Measurements from ENCODE around the gene KLHL29. TPM values are rescaled to one million over a fixed set of nuclear protein-coding genes. Genes with fewer than 3 reads are reported as not detected.

The KLHL29 gene
- total RNA-seq, 1 experiment from 2014 or later, result 16.7 TPM

GRCh38 chr2:23753291-23754010 lies 368.5 kb downstream of the KLHL29 start:
- POLR2A ChIA-PET, result no interaction called here
- H3K36me3 ChIP-seq (ENCODE audit: control insufficient read depth in 1 of 2, insufficient read depth in 2 of 2, low read length in 2 of 2), result no peaks in the 10 kb centered on the region
- no peaks in the 10 kb centered on the region for H4K20me1 ChIP-seq (ENCODE audit: insufficient read depth)
- no peaks in the 10 kb centered on the region for H3K9me3 ChIP-seq (ENCODE audit: control insufficient read depth in 1 of 2, insufficient read depth in 1 of 2, low read depth in 1 of 2, low read length in 2 of 2)
- DNase-seq (ENCODE audit: low read depth, low spot score) (no peak), ATAC-seq (no peak)
- RAD21 ChIA-PET (ENCODE audit: low non-redundant PET in 1 of 2, low total read pairs in 2 of 2, uncharacterized antibody in 2 of 2, unreplicated experiment in 2 of 2), result no interaction called here
- H3K27ac ChIP-seq (ENCODE audit: low read depth, low read length), result no peak overlapping the region
- H3K4me2 ChIP-seq (ENCODE audit: low read length), result no peak overlapping the region
- H2AFZ ChIP-seq (ENCODE audit: low read depth, low read length, poor library complexity, severe bottlenecking), result no peak overlapping the region
- H3K79me2 ChIP-seq (ENCODE audit: insufficient read depth, low read length), result no peaks in the 10 kb centered on the region
- H3K4me1 ChIP-seq (ENCODE audit: control insufficient read depth in 1 of 2, insufficient read depth in 2 of 2, low read length in 2 of 2), result peaks cover 0 to 10% of the 10 kb centered on the region in 2 experiments; a peak in 2 of 4 replicates
- H3K4me3 ChIP-seq (replicated peaks in 1 of 2; ENCODE audit: low read depth in 1 of 2, low read length in 2 of 2), result no peak overlapping the region
- H3K27me3 ChIP-seq (ENCODE audit: insufficient read depth, low read length), result no peaks in the 10 kb centered on the region
- CTCF ChIA-PET, result no interaction called here
- H3K9ac ChIP-seq (ENCODE audit: low read length), result no peak overlapping the region
- H3K9me2 ChIP-seq (ENCODE audit: insufficient read depth), result no peaks in the 10 kb centered on the region
- no TSS peak for BruUV-seq (replicated peaks)
- TF ChIP-seq ZFX (IDR thresholded peaks at IDR 0.05) (no peak), ELF1 (IDR thresholded peaks at IDR 0.05; ENCODE audit: borderline replicate concordance, low read depth) (no peak), TCF7L2 (IDR thresholded peaks at IDR 0.05; ENCODE audit: borderline replicate concordance, extremely low read depth, insufficient read depth, insufficient read length) (no peak), FOSL1 (IDR thresholded peaks at IDR 0.05; ENCODE audit: low read depth) (no peak), JUND (IDR thresholded peaks at IDR 0.05) (no peak), EZH2phosphoT487 (IDR thresholded peaks at IDR 0.05; ENCODE audit: borderline replicate concordance) (no peak), SIN3A (IDR thresholded peaks at IDR 0.05; ENCODE audit: low read depth) (no peak), ZNF274 (IDR thresholded peaks at IDR 0.05; ENCODE audit: low read depth, low read length) (no peak), CEBPB (IDR thresholded peaks at IDR 0.05; ENCODE audit: low read depth) (no peak), MAX (IDR thresholded peaks at IDR 0.05) (no peak), POLR2A (IDR thresholded peaks at IDR 0.05; ENCODE audit: borderline replicate concordance, extremely low read depth, insufficient read depth, insufficient read length) (no peak), SRF (IDR thresholded peaks at IDR 0.05; ENCODE audit: low read depth) (no peak), EZH2 (IDR thresholded peaks at IDR 0.05) (no peak), CBX3 (IDR thresholded peaks at IDR 0.05; ENCODE audit: low read depth) (no peak), POLR2AphosphoS5 (IDR thresholded peaks at IDR 0.05; ENCODE audit: low read depth, low read length) (no peak), EGR1 (IDR thresholded peaks at IDR 0.05; ENCODE audit: low read depth) (no peak)
- TF ChIP-seq, protein P1, sequence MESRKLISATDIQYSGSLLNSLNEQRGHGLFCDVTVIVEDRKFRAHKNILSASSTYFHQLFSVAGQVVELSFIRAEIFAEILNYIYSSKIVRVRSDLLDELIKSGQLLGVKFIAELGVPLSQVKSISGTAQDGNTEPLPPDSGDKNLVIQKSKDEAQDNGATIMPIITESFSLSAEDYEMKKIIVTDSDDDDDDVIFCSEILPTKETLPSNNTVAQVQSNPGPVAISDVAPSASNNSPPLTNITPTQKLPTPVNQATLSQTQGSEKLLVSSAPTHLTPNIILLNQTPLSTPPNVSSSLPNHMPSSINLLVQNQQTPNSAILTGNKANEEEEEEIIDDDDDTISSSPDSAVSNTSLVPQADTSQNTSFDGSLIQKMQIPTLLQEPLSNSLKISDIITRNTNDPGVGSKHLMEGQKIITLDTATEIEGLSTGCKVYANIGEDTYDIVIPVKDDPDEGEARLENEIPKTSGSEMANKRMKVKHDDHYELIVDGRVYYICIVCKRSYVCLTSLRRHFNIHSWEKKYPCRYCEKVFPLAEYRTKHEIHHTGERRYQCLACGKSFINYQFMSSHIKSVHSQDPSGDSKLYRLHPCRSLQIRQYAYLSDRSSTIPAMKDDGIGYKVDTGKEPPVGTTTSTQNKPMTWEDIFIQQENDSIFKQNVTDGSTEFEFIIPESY (IDR thresholded peaks at IDR 0.05; ENCODE audit: extremely low read depth, insufficient replicate concordance, low read length), result no peak
- TF ChIP-seq, protein P2, sequence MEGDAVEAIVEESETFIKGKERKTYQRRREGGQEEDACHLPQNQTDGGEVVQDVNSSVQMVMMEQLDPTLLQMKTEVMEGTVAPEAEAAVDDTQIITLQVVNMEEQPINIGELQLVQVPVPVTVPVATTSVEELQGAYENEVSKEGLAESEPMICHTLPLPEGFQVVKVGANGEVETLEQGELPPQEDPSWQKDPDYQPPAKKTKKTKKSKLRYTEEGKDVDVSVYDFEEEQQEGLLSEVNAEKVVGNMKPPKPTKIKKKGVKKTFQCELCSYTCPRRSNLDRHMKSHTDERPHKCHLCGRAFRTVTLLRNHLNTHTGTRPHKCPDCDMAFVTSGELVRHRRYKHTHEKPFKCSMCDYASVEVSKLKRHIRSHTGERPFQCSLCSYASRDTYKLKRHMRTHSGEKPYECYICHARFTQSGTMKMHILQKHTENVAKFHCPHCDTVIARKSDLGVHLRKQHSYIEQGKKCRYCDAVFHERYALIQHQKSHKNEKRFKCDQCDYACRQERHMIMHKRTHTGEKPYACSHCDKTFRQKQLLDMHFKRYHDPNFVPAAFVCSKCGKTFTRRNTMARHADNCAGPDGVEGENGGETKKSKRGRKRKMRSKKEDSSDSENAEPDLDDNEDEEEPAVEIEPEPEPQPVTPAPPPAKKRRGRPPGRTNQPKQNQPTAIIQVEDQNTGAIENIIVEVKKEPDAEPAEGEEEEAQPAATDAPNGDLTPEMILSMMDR (IDR thresholded peaks at IDR 0.05 in 2 of 3, conservative IDR thresholded peaks at IDR 0.05 in 1 of 3; ENCODE audit: borderline replicate concordance in 1 of 3, insufficient read depth in 1 of 3, low read depth in 2 of 3, low read length in 2 of 3), result no peak
- TF ChIP-seq, protein P3, sequence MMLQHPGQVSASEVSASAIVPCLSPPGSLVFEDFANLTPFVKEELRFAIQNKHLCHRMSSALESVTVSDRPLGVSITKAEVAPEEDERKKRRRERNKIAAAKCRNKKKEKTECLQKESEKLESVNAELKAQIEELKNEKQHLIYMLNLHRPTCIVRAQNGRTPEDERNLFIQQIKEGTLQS (IDR thresholded peaks at IDR 0.05), result no peak
- TF ChIP-seq, protein P4, sequence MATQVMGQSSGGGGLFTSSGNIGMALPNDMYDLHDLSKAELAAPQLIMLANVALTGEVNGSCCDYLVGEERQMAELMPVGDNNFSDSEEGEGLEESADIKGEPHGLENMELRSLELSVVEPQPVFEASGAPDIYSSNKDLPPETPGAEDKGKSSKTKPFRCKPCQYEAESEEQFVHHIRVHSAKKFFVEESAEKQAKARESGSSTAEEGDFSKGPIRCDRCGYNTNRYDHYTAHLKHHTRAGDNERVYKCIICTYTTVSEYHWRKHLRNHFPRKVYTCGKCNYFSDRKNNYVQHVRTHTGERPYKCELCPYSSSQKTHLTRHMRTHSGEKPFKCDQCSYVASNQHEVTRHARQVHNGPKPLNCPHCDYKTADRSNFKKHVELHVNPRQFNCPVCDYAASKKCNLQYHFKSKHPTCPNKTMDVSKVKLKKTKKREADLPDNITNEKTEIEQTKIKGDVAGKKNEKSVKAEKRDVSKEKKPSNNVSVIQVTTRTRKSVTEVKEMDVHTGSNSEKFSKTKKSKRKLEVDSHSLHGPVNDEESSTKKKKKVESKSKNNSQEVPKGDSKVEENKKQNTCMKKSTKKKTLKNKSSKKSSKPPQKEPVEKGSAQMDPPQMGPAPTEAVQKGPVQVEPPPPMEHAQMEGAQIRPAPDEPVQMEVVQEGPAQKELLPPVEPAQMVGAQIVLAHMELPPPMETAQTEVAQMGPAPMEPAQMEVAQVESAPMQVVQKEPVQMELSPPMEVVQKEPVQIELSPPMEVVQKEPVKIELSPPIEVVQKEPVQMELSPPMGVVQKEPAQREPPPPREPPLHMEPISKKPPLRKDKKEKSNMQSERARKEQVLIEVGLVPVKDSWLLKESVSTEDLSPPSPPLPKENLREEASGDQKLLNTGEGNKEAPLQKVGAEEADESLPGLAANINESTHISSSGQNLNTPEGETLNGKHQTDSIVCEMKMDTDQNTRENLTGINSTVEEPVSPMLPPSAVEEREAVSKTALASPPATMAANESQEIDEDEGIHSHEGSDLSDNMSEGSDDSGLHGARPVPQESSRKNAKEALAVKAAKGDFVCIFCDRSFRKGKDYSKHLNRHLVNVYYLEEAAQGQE (IDR thresholded peaks at IDR 0.05; ENCODE audit: low read depth), result no peak
- intact Hi-C loops (cut with micrococcal nuclease), result no loop called here
